GM23338 (cell line): ENCODE results near the gene ADAMTS18. TPM values are rescaled to one million over a fixed set of nuclear protein-coding genes. Genes with fewer than 3 reads are reported as not detected.
"Not testable (repeated sequence)": the region's sequence is repeated elsewhere in the genome, so short reads cannot be mapped to it uniquely, and the experiment has no call there.

Experiments used
- ATAC-seq: fragments of 200-7000 bp; cut with Tn5 transposase; 3 replicates; pipeline ENCODE4 v1.9.1; 2020
- DNase-seq: peaks from one replicate; pipeline ENCODE4 v3.0.0-alpha.2; 2015; ENCODE audit warnings: low spot score
- H2AFZ ChIP-seq: fragments of 200-600 bp; sonication (generic); 2 replicates; pipeline ENCODE4 v1.8.0; 2016; ENCODE audit warnings: antibody characterized with exemption, mild to moderate bottlenecking, moderate library complexity
- H3F3A ChIP-seq: fragments of 200-600 bp; sonication (generic); replicated peaks from 2 replicates; pipeline ENCODE4 v1.8.0; 2017; ENCODE audit warnings: antibody characterized with exemption, mixed run types, low read depth
- H3K27ac ChIP-seq: fragments of 200-600 bp; sonication (generic); 2 replicates; pipeline ENCODE4 v1.6.1; 2016; ENCODE audit warnings: low read depth
- H3K27me3 ChIP-seq: fragments of 200-600 bp; sonication (generic); 2 replicates; pipeline ENCODE4 v1.8.0; 2016; ENCODE audit warnings: mild to moderate bottlenecking, mixed run types, moderate library complexity; ENCODE audit not compliant: insufficient read depth
- H3K36me3 ChIP-seq: fragments of 200-600 bp; sonication (generic); 2 replicates; pipeline ENCODE4 v1.8.0; 2016; ENCODE audit warnings: mild to moderate bottlenecking; ENCODE audit not compliant: insufficient read depth
- H3K4me1 ChIP-seq: fragments of 200-600 bp; sonication (generic); 2 replicates; pipeline ENCODE4 v1.8.0; 2016; ENCODE audit warnings: mild to moderate bottlenecking, moderate library complexity; ENCODE audit not compliant: insufficient read depth
- H3K4me2 ChIP-seq: fragments of 200-600 bp; sonication (generic); 2 replicates; pipeline ENCODE4 v1.7.1; 2017; ENCODE audit warnings: mixed run types
- H3K4me3 ChIP-seq: fragments of 200-600 bp; sonication (generic); 2 replicates; pipeline ENCODE4 v1.6.1; 2016; ENCODE audit warnings: mixed run types
- H3K79me2 ChIP-seq: fragments of 200-600 bp; sonication (generic); replicated peaks from 2 replicates; pipeline ENCODE4 v1.8.0; 2017; ENCODE audit warnings: mild to moderate bottlenecking; ENCODE audit not compliant: insufficient read depth
- H3K9me2 ChIP-seq: fragments of 200-600 bp; sonication (generic); 2 replicates; pipeline ENCODE4 v1.8.0; 2017; ENCODE audit not compliant: insufficient read depth
- H4K20me1 ChIP-seq: fragments of 200-600 bp; sonication (generic); replicated peaks from 2 replicates; pipeline ENCODE4 v1.8.0; 2017; ENCODE audit warnings: mild to moderate bottlenecking; ENCODE audit not compliant: insufficient read depth
- H3K27ac Mint-ChIP-seq: 2 replicates; pipeline ENCODE4 v1.8.0; 2020; ENCODE audit warnings: inconsistent platforms, mild to moderate bottlenecking, moderate library complexity, mixed read lengths
- H3K27me3 Mint-ChIP-seq: 3 replicates; pipeline ENCODE4 v1.8.0; 2022; ENCODE audit warnings: low read depth, mild to moderate bottlenecking, moderate library complexity, mixed read lengths, inconsistent platforms; ENCODE audit not compliant: insufficient read depth, poor library complexity
- H3K36me3 Mint-ChIP-seq: 3 replicates; pipeline ENCODE4 v1.8.0; 2021; ENCODE audit warnings: low read depth, mild to moderate bottlenecking, inconsistent platforms, moderate library complexity, mixed read lengths
- H3K4me1 Mint-ChIP-seq: 3 replicates; pipeline ENCODE4 v1.8.0; 2020; ENCODE audit warnings: mild to moderate bottlenecking, inconsistent platforms, mixed read lengths
- H3K4me3 Mint-ChIP-seq: 3 replicates; pipeline ENCODE4 v1.8.0; 2021; ENCODE audit warnings: moderate library complexity, mild to moderate bottlenecking, inconsistent platforms, mixed read lengths
- H3K9me3 Mint-ChIP-seq: 3 replicates; pipeline ENCODE4 v1.8.0; 2020; ENCODE audit warnings: moderate library complexity, mild to moderate bottlenecking, inconsistent platforms, mixed read lengths
- CREB1 ChIP-seq: fragments of 250-450 bp; sonication (Bioruptor Pico); IDR thresholded peaks from 2 replicates; pipeline ENCODE4 v1.5.0; 2020; ENCODE audit warnings: low read depth, mild to moderate bottlenecking, moderate library complexity
- EZH2 ChIP-seq: fragments of 200-600 bp; sonication (generic); IDR thresholded peaks from one replicate; pipeline ENCODE4 v1.8.0; 2017; ENCODE audit warnings: antibody characterized with exemption, mild to moderate bottlenecking, low read depth; ENCODE audit not compliant: unreplicated experiment
- EZH2phosphoT487 ChIP-seq: fragments of 200-600 bp; sonication (generic); IDR thresholded peaks from one replicate; pipeline ENCODE4 v1.8.1; 2018; ENCODE audit warnings: antibody characterized with exemption; ENCODE audit not compliant: unreplicated experiment
- NANOG ChIP-seq: IDR thresholded peaks from 2 replicates; pipeline ENCODE4 v1.6.1; 2016; ENCODE audit warnings: antibody characterized with exemption, borderline replicate concordance
- POLR2AphosphoS5 ChIP-seq: IDR thresholded peaks from 2 replicates; pipeline ENCODE4 v1.6.1; 2016; ENCODE audit warnings: antibody characterized with exemption, low read depth
- STAT1 ChIP-seq: IDR thresholded peaks from one replicate; pipeline ENCODE4 v1.6.1; 2016; ENCODE audit warnings: antibody characterized with exemption; ENCODE audit not compliant: unreplicated experiment
- ZNF114 ChIP-seq: fragments of 250-450 bp; sonication (Bioruptor Pico); IDR thresholded peaks from 2 replicates; pipeline ENCODE4 v1.5.0; 2020; ENCODE audit warnings: mild to moderate bottlenecking, moderate library complexity
- ZNF331 ChIP-seq: fragments of 250-450 bp; sonication (Bioruptor Pico); IDR thresholded peaks from 2 replicates; pipeline ENCODE4 v1.5.0; 2020; ENCODE audit warnings: low read depth, mild to moderate bottlenecking, moderate library complexity
- polyA plus RNA-seq: library from polyadenylated mRNA; unstranded; fragments of >200 nt; fragmentation: Nextera tagmentation; extraction: Ambion mirVana; gene quantifications from 2 replicates; pipeline ENCODE4 v1.2.1, GENCODE V29; 2016
- total RNA-seq: library from RNA; depleted of rRNA; stranded (reverse); fragments of >200 nt; shearing (Covaris generic); gene quantifications from 2 replicates; pipeline ENCODE4 v1.2.3, GENCODE V29; 2014
- TF ChIP-seq, protein P1 (sequence below): IDR thresholded peaks from 2 replicates; pipeline ENCODE4 v1.6.1; 2016; ENCODE audit warnings: antibody characterized with exemption
- TF ChIP-seq, protein P2 (sequence below), 2 experiments: fragments of 200-600 bp in 1 of 2; sonication (generic) in 1 of 2; conservative IDR thresholded peaks; 2 replicates each; pipeline versions ENCODE4 v1.5.1 to v1.6.1; 2016 to 2017; ENCODE audit warnings: antibody characterized with exemption in 2 of 2, low read depth in 2 of 2, mild to moderate bottlenecking in 2 of 2, moderate library complexity in 1 of 2
- TF ChIP-seq, protein P3 (sequence below): IDR thresholded peaks from one replicate; pipeline ENCODE4 v1.6.1; 2018; ENCODE audit warnings: antibody characterized with exemption; ENCODE audit not compliant: unreplicated experiment

The ADAMTS18 gene
- total and polyA plus RNA-seq, 2 experiments from 2014 or later, result 0.15 to 0.90 TPM

DNA sequence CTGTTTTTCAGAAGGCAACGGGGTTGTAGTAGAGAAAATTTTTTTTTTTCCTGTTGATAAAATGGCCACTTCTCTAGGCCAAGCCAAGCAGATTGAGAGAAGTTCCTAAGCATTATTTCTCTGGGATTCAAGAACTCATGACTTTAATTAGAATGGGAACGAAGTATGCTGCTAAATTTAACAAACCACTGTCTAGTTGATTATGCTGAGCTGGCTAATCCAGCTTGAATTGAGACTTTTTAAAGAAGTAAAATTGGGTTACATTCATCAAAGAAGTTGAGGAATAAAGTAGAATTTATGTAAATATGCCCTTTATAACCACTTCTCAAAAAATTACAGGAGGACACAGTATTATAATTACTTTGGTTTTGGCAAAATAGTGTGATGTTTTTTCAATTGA is 152.5 kb downstream of the ADAMTS18 start (continued):
- TF ChIP-seq EZH2, result no peak
- no peak for TF ChIP-seq ZNF114
- TF ChIP-seq CREB1 (CRISPR knock-in tag), result no peak
- TF ChIP-seq, protein P1, sequence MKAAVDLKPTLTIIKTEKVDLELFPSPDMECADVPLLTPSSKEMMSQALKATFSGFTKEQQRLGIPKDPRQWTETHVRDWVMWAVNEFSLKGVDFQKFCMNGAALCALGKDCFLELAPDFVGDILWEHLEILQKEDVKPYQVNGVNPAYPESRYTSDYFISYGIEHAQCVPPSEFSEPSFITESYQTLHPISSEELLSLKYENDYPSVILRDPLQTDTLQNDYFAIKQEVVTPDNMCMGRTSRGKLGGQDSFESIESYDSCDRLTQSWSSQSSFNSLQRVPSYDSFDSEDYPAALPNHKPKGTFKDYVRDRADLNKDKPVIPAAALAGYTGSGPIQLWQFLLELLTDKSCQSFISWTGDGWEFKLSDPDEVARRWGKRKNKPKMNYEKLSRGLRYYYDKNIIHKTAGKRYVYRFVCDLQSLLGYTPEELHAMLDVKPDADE, result no peak
- no peak for TF ChIP-seq EZH2phosphoT487
- no peak for TF ChIP-seq ZNF331 (CRISPR knock-in tag)
- TF ChIP-seq NANOG, result no peak

DNA sequence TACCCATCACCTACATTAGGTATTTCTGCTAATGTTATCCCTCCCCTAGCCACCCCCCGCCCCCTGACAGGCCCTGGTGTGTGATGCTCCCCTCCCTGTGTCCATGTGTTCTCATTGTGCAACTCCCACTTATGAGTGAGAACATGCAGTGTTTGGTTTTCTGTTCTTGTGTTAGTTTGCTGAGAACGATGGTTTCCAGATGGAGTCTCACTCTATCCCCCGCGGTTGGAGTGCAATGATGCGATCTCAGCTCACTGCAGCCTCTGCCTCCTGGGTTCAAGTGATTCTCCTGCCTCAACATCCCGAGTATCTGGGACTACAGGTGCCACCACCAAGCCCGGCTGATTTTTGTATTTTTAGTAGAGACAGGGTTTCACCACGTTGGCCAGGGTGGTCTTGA is 155.5 kb downstream of the ADAMTS18 start:
- not testable (repeated sequence) for DNase-seq, H3F3A ChIP-seq, ATAC-seq

DNA sequence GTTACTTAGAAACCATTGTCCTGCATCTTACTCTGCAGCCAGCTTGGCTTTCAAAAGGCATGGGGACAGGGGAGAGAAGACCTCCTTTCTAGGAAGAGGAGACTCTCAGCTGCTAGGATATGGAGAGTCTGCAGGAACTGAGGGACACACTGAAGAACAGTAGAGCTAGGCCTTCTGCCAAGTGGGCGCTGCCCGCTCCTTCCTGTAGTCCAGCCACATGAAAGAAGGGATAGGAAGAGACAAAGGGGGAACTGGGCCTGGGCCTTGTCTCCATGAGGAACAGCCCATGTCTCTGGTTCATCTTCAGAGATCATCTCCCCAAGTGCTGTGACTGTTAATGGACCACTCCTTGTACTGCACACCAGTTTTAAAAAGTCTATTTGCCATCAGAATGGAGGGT is 157.3 kb downstream of the ADAMTS18 start:
- no peaks in the 10 kb centered on the region for H3F3A ChIP-seq
- Mint-ChIP-seq H3K27me3 (no peaks in the 10 kb centered on the region), H3K4me1 (peaks cover 10% of the 10 kb centered on the region), H3K9me3 (no peaks in the 10 kb centered on the region; the same call in 2 of the 3 replicates), H3K4me3 (no peak overlapping the region), H3K27ac (no peak overlapping the region), H3K36me3 (no peaks in the 10 kb centered on the region)
- no peaks in the 10 kb centered on the region for H3K27me3 ChIP-seq
- H3K9me2 ChIP-seq, result no peaks in the 10 kb centered on the region
- ATAC-seq (no peak), DNase-seq (no peak)
- no peak overlapping the region for H2AFZ ChIP-seq
- peaks cover 4% of the 10 kb centered on the region; the same call in 1 of the 2 replicates for H3K4me1 ChIP-seq
- no peaks in the 10 kb centered on the region for H3K36me3 ChIP-seq
- no peak overlapping the region for H3K4me3 ChIP-seq
- no peaks in the 10 kb centered on the region for H4K20me1 ChIP-seq
- H3K4me2 ChIP-seq, result no peak overlapping the region
- H3K79me2 ChIP-seq, result no peaks in the 10 kb centered on the region
- no peak overlapping the region for H3K27ac ChIP-seq
- TF ChIP-seq STAT1 (no peak), ZNF331 (CRISPR knock-in tag) (no peak), EZH2 (no peak), EZH2phosphoT487 (no peak), POLR2AphosphoS5 (no peak)
- TF ChIP-seq, protein P2, sequence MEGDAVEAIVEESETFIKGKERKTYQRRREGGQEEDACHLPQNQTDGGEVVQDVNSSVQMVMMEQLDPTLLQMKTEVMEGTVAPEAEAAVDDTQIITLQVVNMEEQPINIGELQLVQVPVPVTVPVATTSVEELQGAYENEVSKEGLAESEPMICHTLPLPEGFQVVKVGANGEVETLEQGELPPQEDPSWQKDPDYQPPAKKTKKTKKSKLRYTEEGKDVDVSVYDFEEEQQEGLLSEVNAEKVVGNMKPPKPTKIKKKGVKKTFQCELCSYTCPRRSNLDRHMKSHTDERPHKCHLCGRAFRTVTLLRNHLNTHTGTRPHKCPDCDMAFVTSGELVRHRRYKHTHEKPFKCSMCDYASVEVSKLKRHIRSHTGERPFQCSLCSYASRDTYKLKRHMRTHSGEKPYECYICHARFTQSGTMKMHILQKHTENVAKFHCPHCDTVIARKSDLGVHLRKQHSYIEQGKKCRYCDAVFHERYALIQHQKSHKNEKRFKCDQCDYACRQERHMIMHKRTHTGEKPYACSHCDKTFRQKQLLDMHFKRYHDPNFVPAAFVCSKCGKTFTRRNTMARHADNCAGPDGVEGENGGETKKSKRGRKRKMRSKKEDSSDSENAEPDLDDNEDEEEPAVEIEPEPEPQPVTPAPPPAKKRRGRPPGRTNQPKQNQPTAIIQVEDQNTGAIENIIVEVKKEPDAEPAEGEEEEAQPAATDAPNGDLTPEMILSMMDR (conservative IDR thresholded peaks at IDR 0.05; ENCODE audit: low read depth in 2 of 2), result no peak
- TF ChIP-seq, protein P3, sequence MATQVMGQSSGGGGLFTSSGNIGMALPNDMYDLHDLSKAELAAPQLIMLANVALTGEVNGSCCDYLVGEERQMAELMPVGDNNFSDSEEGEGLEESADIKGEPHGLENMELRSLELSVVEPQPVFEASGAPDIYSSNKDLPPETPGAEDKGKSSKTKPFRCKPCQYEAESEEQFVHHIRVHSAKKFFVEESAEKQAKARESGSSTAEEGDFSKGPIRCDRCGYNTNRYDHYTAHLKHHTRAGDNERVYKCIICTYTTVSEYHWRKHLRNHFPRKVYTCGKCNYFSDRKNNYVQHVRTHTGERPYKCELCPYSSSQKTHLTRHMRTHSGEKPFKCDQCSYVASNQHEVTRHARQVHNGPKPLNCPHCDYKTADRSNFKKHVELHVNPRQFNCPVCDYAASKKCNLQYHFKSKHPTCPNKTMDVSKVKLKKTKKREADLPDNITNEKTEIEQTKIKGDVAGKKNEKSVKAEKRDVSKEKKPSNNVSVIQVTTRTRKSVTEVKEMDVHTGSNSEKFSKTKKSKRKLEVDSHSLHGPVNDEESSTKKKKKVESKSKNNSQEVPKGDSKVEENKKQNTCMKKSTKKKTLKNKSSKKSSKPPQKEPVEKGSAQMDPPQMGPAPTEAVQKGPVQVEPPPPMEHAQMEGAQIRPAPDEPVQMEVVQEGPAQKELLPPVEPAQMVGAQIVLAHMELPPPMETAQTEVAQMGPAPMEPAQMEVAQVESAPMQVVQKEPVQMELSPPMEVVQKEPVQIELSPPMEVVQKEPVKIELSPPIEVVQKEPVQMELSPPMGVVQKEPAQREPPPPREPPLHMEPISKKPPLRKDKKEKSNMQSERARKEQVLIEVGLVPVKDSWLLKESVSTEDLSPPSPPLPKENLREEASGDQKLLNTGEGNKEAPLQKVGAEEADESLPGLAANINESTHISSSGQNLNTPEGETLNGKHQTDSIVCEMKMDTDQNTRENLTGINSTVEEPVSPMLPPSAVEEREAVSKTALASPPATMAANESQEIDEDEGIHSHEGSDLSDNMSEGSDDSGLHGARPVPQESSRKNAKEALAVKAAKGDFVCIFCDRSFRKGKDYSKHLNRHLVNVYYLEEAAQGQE, result no peak

More for the DNA sequence above, 155.5 kb downstream of the ADAMTS18 start:
- H3K36me3 Mint-ChIP-seq, H3K4me2 ChIP-seq, H3K79me2 ChIP-seq, H3K4me3 Mint-ChIP-seq, H2AFZ ChIP-seq, H3K9me3 Mint-ChIP-seq, H3K36me3 ChIP-seq, H3K27me3 ChIP-seq, H4K20me1 ChIP-seq, H3K4me3 ChIP-seq, H3K9me2 ChIP-seq, H3K27ac Mint-ChIP-seq, H3K4me1 ChIP-seq, H3K27me3 Mint-ChIP-seq, H3K27ac ChIP-seq, H3K4me1 Mint-ChIP-seq: not testable (repeated sequence)
